Measurements from ENCODE around the gene PCDHGA7. TPM values are rescaled to one million over a fixed set of nuclear protein-coding genes. Genes with fewer than 3 reads are reported as not detected.
"Not testable (repeated sequence)": the region's sequence is repeated elsewhere in the genome, so short reads cannot be mapped to it uniquely, and the experiment has no call there.

PCDHGA7 gene
- total RNA-seq, 1 donor = 6.5 TPM

GRCh38 chr5:141431286-141431685 is 48.7 kb downstream of the PCDHGA7 start:
- peak overlapping the region; percentile 59 for H2AFZ ChIP-seq (ENCODE audit: low read length)

DNA sequence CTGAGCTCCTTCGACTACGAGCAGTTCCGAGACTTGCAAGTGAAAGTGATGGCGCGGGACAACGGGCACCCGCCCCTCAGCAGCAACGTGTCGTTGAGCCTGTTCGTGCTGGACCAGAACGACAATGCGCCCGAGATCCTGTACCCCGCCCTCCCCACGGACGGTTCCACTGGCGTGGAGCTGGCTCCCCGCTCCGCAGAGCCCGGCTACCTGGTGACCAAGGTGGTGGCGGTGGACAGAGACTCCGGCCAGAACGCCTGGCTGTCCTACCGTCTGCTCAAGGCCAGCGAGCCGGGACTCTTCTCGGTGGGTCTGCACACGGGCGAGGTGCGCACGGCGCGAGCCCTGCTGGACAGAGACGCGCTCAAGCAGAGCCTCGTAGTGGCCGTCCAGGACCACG is 49.8 kb downstream of the PCDHGA7 start:
- not testable (repeated sequence) for H3K9me3 ChIP-seq (ENCODE audit: low read depth, low read length)

More at GRCh38 chr5:141431286-141431685, 48.7 kb downstream of the PCDHGA7 start:
- Histone ChIP-seq H3K27ac (ENCODE audit: low read depth, low read length) (peak overlapping the region; percentile 46), H3K9me3 (ENCODE audit: low read depth, low read length) (peaks cover 2% of the 10 kb centered on the region), H3K4me2 (ENCODE audit: insufficient read depth, low read length) (peak overlapping the region; percentile 75), H3K4me1 (ENCODE audit: insufficient read depth, low read length) (peaks cover 7% of the 10 kb centered on the region), H3K79me2 (ENCODE audit: insufficient read depth, low read length) (peaks cover 44% of the 10 kb centered on the region), H4K20me1 (ENCODE audit: insufficient read depth, low read length) (no peaks in the 10 kb centered on the region), H3K27me3 (ENCODE audit: insufficient read depth, low read length) (no peaks in the 10 kb centered on the region), H3K36me3 (ENCODE audit: insufficient read depth, low read length) (peaks cover 3% of the 10 kb centered on the region), H3K4me3 (ENCODE audit: insufficient read depth, low read length) (peak overlapping the region; percentile 65)
- TF ChIP-seq, protein P1, sequence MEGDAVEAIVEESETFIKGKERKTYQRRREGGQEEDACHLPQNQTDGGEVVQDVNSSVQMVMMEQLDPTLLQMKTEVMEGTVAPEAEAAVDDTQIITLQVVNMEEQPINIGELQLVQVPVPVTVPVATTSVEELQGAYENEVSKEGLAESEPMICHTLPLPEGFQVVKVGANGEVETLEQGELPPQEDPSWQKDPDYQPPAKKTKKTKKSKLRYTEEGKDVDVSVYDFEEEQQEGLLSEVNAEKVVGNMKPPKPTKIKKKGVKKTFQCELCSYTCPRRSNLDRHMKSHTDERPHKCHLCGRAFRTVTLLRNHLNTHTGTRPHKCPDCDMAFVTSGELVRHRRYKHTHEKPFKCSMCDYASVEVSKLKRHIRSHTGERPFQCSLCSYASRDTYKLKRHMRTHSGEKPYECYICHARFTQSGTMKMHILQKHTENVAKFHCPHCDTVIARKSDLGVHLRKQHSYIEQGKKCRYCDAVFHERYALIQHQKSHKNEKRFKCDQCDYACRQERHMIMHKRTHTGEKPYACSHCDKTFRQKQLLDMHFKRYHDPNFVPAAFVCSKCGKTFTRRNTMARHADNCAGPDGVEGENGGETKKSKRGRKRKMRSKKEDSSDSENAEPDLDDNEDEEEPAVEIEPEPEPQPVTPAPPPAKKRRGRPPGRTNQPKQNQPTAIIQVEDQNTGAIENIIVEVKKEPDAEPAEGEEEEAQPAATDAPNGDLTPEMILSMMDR (IDR thresholded peaks at IDR 0.05; ENCODE audit: extremely low read depth, low read depth, low read length) = no peak
- no peak for DNase-seq (ENCODE audit: insufficient read length, low spot score, missing footprints)

DNA sequence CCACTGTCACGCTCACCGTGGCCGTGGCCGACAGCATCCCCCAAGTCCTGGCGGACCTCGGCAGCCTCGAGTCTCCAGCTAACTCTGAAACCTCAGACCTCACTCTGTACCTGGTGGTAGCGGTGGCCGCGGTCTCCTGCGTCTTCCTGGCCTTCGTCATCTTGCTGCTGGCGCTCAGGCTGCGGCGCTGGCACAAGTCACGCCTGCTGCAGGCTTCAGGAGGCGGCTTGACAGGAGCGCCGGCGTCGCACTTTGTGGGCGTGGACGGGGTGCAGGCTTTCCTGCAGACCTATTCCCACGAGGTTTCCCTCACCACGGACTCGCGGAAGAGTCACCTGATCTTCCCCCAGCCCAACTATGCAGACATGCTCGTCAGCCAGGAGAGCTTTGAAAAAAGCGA is 50.2 kb downstream of the PCDHGA7 start:
- H3K36me3 ChIP-seq (ENCODE audit: insufficient read depth, low read length); DNase-seq (ENCODE audit: insufficient read length, low spot score, missing footprints); H3K27me3 ChIP-seq (ENCODE audit: insufficient read depth, low read length); H2AFZ ChIP-seq (ENCODE audit: low read length); H3K9me3 ChIP-seq (ENCODE audit: low read depth, low read length); H3K27ac ChIP-seq (ENCODE audit: low read depth, low read length); H3K4me3 ChIP-seq (ENCODE audit: insufficient read depth, low read length); H4K20me1 ChIP-seq (ENCODE audit: insufficient read depth, low read length): not testable (repeated sequence)
- Histone ChIP-seq H3K79me2 (ENCODE audit: insufficient read depth, low read length) (peaks cover 42% of the 10 kb centered on the region), H3K4me2 (ENCODE audit: insufficient read depth, low read length) (peak overlapping the region; percentile 47), H3K4me1 (ENCODE audit: insufficient read depth, low read length) (peaks cover 19% of the 10 kb centered on the region)

More for the DNA sequence above, 49.8 kb downstream of the PCDHGA7 start:
- not testable (repeated sequence) for H3K36me3 ChIP-seq (ENCODE audit: insufficient read depth, low read length); DNase-seq (ENCODE audit: insufficient read length, low spot score, missing footprints); H3K27ac ChIP-seq (ENCODE audit: low read depth, low read length); H2AFZ ChIP-seq (ENCODE audit: low read length); H3K27me3 ChIP-seq (ENCODE audit: insufficient read depth, low read length); H4K20me1 ChIP-seq (ENCODE audit: insufficient read depth, low read length)
- Histone ChIP-seq H3K79me2 (ENCODE audit: insufficient read depth, low read length) (peaks cover 46% of the 10 kb centered on the region), H3K4me3 (ENCODE audit: insufficient read depth, low read length) (peak overlapping the region; percentile 43), H3K4me2 (ENCODE audit: insufficient read depth, low read length) (peak overlapping the region; percentile 75), H3K4me1 (ENCODE audit: insufficient read depth, low read length) (peaks cover 17% of the 10 kb centered on the region)

DNA sequence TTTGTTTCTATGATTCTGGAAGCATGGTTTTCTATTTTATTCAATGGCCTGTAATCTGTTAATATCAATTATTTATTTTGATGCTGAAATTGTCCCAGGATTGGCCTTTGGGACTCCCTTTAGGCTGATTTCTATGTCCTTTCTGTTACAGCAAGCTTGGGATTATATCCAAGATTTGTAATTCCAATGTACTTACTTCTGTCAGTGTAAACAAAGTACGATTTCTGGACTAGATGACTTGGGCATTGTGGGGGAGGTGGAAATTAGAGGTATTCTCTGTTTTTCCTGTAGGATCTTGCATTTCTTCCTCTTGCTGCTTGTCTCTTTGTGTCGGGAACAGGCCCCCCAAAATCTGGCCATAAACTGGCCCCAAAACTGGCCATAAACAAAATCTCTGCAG is 51.5 kb downstream of the PCDHGA7 start:
- Histone ChIP-seq H3K36me3 (ENCODE audit: insufficient read depth, low read length) (no peaks in the 10 kb centered on the region), H3K27ac (ENCODE audit: low read depth, low read length) (no peak overlapping the region), H3K4me1 (ENCODE audit: insufficient read depth, low read length) (peaks cover 19% of the 10 kb centered on the region), H3K9me3 (ENCODE audit: low read depth, low read length) (no peaks in the 10 kb centered on the region), H3K4me2 (ENCODE audit: insufficient read depth, low read length) (peak overlapping the region; percentile 44), H3K79me2 (ENCODE audit: insufficient read depth, low read length) (peaks cover 43% of the 10 kb centered on the region), H4K20me1 (ENCODE audit: insufficient read depth, low read length) (no peaks in the 10 kb centered on the region), H2AFZ (ENCODE audit: low read length) (no peak overlapping the region), H3K27me3 (ENCODE audit: insufficient read depth, low read length) (no peaks in the 10 kb centered on the region), H3K4me3 (ENCODE audit: insufficient read depth, low read length) (peak overlapping the region; percentile 27)
- DNase-seq (ENCODE audit: insufficient read length, low spot score, missing footprints) = no peak
- TF ChIP-seq, protein P1 (IDR thresholded peaks at IDR 0.05; ENCODE audit: extremely low read depth, low read depth, low read length) = no peak

Other genes starting within 250 kb of the PCDHGA7 start
- gene PCDHB5, start 247.5 kb upstream of the PCDHGA7 start, total RNA-seq = 1.5 and 2.9 TPM in 2 replicates
- 0.59 and 0.72 TPM in 2 replicates for gene PCDHB6, start 232.7 kb upstream of the PCDHGA7 start, total RNA-seq
- gene PCDHB7, start 210.1 kb upstream of the PCDHGA7 start, total RNA-seq = 2.2 and 2.4 TPM in 2 replicates
- 0.36 and 0.88 TPM in 2 replicates for gene PCDHB8, start 205.0 kb upstream of the PCDHGA7 start, total RNA-seq
- 1.1 and 3.5 TPM in 2 replicates for gene PCDHB16, start 200.4 kb upstream of the PCDHGA7 start, total RNA-seq
- 1.2 and 1.8 TPM in 2 replicates for gene PCDHB9, start 195.6 kb upstream of the PCDHGA7 start, total RNA-seq
- 2.2 and 2.7 TPM in 2 replicates for gene PCDHB10, start 190.4 kb upstream of the PCDHGA7 start, total RNA-seq
- gene PCDHB11, start 183.1 kb upstream of the PCDHGA7 start, total RNA-seq = 1.1 and 1.8 TPM in 2 replicates
- gene PCDHB12, start 174.0 kb upstream of the PCDHGA7 start, total RNA-seq = 0.59 and 0.72 TPM in 2 replicates
- 2.1 and 2.2 TPM in 2 replicates for gene PCDHB13, start 168.8 kb upstream of the PCDHGA7 start, total RNA-seq
- gene PCDHB14, start 159.4 kb upstream of the PCDHGA7 start, total RNA-seq = 2.7 and 2.9 TPM in 2 replicates
- gene PCDHB15, start 137.3 kb upstream of the PCDHGA7 start, total RNA-seq = 0.88 and 1.1 TPM in 2 replicates
- gene SLC25A2, start 78.7 kb upstream of the PCDHGA7 start, total RNA-seq = 0.36 and 0.59 TPM in 2 replicates
- gene TAF7, start 62.0 kb upstream of the PCDHGA7 start, total RNA-seq = 44.2 and 48.1 TPM in 2 replicates
- 1.1 and 1.5 TPM in 2 replicates for gene PCDHGA1, start 52.2 kb upstream of the PCDHGA7 start, total RNA-seq
- 2.7 and 2.9 TPM in 2 replicates for gene PCDHGA2, start 44.0 kb upstream of the PCDHGA7 start, total RNA-seq
- 2.4 and 2.9 TPM in 2 replicates for gene PCDHGA3, start 38.9 kb upstream of the PCDHGA7 start, total RNA-seq
- gene PCDHGB1, start 32.6 kb upstream of the PCDHGA7 start, total RNA-seq = 3.3 and 5.0 TPM in 2 replicates
- gene PCDHGA4, start 27.7 kb upstream of the PCDHGA7 start, total RNA-seq = 6.8 and 6.9 TPM in 2 replicates
- 4.3 and 5.6 TPM in 2 replicates for gene PCDHGB2, start 22.7 kb upstream of the PCDHGA7 start, total RNA-seq
- 2.5 and 2.7 TPM in 2 replicates for gene PCDHGA5, start 18.6 kb upstream of the PCDHGA7 start, total RNA-seq
- 6.2 and 8.0 TPM in 2 replicates for gene PCDHGB3, start 12.5 kb upstream of the PCDHGA7 start, total RNA-seq
- 5.0 and 5.1 TPM in 2 replicates for gene PCDHGA6, start 8.9 kb upstream of the PCDHGA7 start, total RNA-seq
- 14.1 and 15.9 TPM in 2 replicates for gene PCDHGB4, start 5.0 kb downstream of the PCDHGA7 start, total RNA-seq
- gene PCDHGA8, start 9.9 kb downstream of the PCDHGA7 start, total RNA-seq = 3.5 and 3.6 TPM in 2 replicates
- gene PCDHGB5, start 15.2 kb downstream of the PCDHGA7 start, total RNA-seq = 21.5 and 24.2 TPM in 2 replicates
- 6.2 and 6.5 TPM in 2 replicates for gene PCDHGA9, start 20.0 kb downstream of the PCDHGA7 start, total RNA-seq
- 6.2 and 8.0 TPM in 2 replicates for gene PCDHGB6, start 25.3 kb downstream of the PCDHGA7 start, total RNA-seq
- 23.2 and 24.8 TPM in 2 replicates for gene PCDHGA10, start 30.2 kb downstream of the PCDHGA7 start, total RNA-seq
- 18.5 and 19.2 TPM in 2 replicates for gene PCDHGB7, start 34.9 kb downstream of the PCDHGA7 start, total RNA-seq
- 12.3 and 16.5 TPM in 2 replicates for gene PCDHGA11, start 38.3 kb downstream of the PCDHGA7 start, total RNA-seq
- gene PCDHGA12, start 47.8 kb downstream of the PCDHGA7 start, total RNA-seq = 20.6 and 33.6 TPM in 2 replicates
- 59.4 and 91.3 TPM in 2 replicates for gene PCDHGC3, start 93.2 kb downstream of the PCDHGA7 start, total RNA-seq
- gene PCDHGC4, start 102.3 kb downstream of the PCDHGA7 start, total RNA-seq = 2.9 and 3.8 TPM in 2 replicates
- gene PCDHGC5, start 106.3 kb downstream of the PCDHGA7 start, total RNA-seq = 3.6 and 5.3 TPM in 2 replicates
- gene DIAPH1, start 236.3 kb downstream of the PCDHGA7 start, total RNA-seq = 18.5 and 19.2 TPM in 2 replicates

Measured in osteoblast (primary cell).